H1 (cell line): Measurements from ENCODE around the gene SLC38A8. TPM values are rescaled to one million over a fixed set of nuclear protein-coding genes. Genes with fewer than 3 reads are reported as not detected.
A peak's percentile ranks its signal among the peaks of the same experiment; 100 is the strongest.

Experiments
- CTCF ChIA-PET: fragments of 300-600 bp; sonication (Branson Sonifier 250); formaldehyde crosslinking; loops from one replicate; lab custom pipeline; 2021; ENCODE audit not compliant: partially characterized antibody; lab: Charles Lee
- POLR2A ChIA-PET: fragments of 300-600 bp; sonication (Branson Sonifier 250); formaldehyde crosslinking; loops from one replicate; lab custom pipeline; 2021; ENCODE audit warnings: inconsistent platforms; ENCODE audit not compliant: partially characterized antibody; lab: Charles Lee
- DNase-seq, 2 experiments: peaks; one replicate each; pipeline versions ENCODE4 v3.0.0 to v3.0.0-alpha.2; 2010 to 2022; ENCODE audit warnings: low spot score in 2 of 2, low read depth in 1 of 2, mixed read lengths in 1 of 2
- FAIRE-seq: peaks from 2 replicates; lab custom pipeline; 2011; peaks lifted over from hg19 to GRCh38; lab: Jason Lieb, UNC
- H2AFZ ChIP-seq: 2 replicates; pipeline ENCODE4 v1.8.1; 2012; ENCODE audit warnings: low read length, inconsistent platforms
- H2AK5ac ChIP-seq: 2 replicates; pipeline ENCODE4 v1.6.1; 2013; ENCODE audit warnings: low read depth, low read length
- H2BK120ac ChIP-seq: replicated peaks from 2 replicates; pipeline ENCODE3; 2013; ENCODE audit warnings: low read depth, low read length, inconsistent platforms
- H2BK12ac ChIP-seq: 2 replicates; pipeline ENCODE4 v1.6.1; 2013; ENCODE audit warnings: low read depth, low read length
- H2BK15ac ChIP-seq: 2 replicates; pipeline ENCODE4 v1.6.1; 2013; ENCODE audit warnings: low read length
- H2BK20ac ChIP-seq: 2 replicates; pipeline ENCODE4 v1.6.1; 2013; ENCODE audit warnings: low read length
- H2BK5ac ChIP-seq: 2 replicates; pipeline ENCODE4 v1.6.1; 2013; ENCODE audit warnings: low read depth, low read length
- H3K14ac ChIP-seq: 2 replicates; pipeline ENCODE4 v1.6.1; 2013; ENCODE audit warnings: inconsistent platforms; ENCODE audit not compliant: insufficient read length
- H3K18ac ChIP-seq: 2 replicates; pipeline ENCODE4 v1.6.1; 2013; ENCODE audit warnings: low read length; ENCODE audit errors: extremely low read depth
- H3K23ac ChIP-seq: 2 replicates; pipeline ENCODE4 v1.6.1; 2013; ENCODE audit warnings: inconsistent platforms; ENCODE audit not compliant: insufficient read length
- H3K23me2 ChIP-seq: 2 replicates; pipeline ENCODE4 v1.6.1; 2013; ENCODE audit warnings: low read depth, low read length
- H3K27ac ChIP-seq: 2 replicates; pipeline ENCODE4 v1.6.1; 2011; ENCODE audit warnings: low read depth, low read length, inconsistent platforms
- H3K27me3 ChIP-seq, 4 experiments: replicated peaks in 1 of 4; 1 replicate in 1 of 4; 2 replicates in 3 of 4; pipeline versions ENCODE4 v1.6.1 to v1.8.1; 2011 to 2013; ENCODE audit warnings: low read length in 3 of 4, mild to moderate bottlenecking in 3 of 4, inconsistent platforms in 2 of 4, mixed read lengths in 2 of 4, moderate library complexity in 1 of 4; ENCODE audit not compliant: control insufficient read depth in 3 of 4, insufficient read depth in 3 of 4; ENCODE audit errors: extremely low read depth in 1 of 4
- H3K36me3 ChIP-seq, 4 experiments: 2 replicates each; pipeline versions ENCODE4 v1.6.1 to v1.8.1; 2011 to 2013; ENCODE audit warnings: mild to moderate bottlenecking in 4 of 4, low read length in 3 of 4, moderate library complexity in 2 of 4, control low read depth in 1 of 4, inconsistent platforms in 1 of 4; ENCODE audit not compliant: insufficient read depth in 4 of 4, control insufficient read depth in 2 of 4
- H3K4ac ChIP-seq: replicated peaks from 2 replicates; pipeline ENCODE3; 2013; ENCODE audit warnings: low read length, low read depth, mixed read lengths, inconsistent platforms; ENCODE audit not compliant: insufficient read length
- H3K4me1 ChIP-seq, 4 experiments: replicated peaks in 1 of 4; 1 replicate in 1 of 4; 2 replicates in 3 of 4; pipeline versions ENCODE4 v1.6.1 to v1.8.1; 2011 to 2013; ENCODE audit warnings: low read length in 3 of 4, inconsistent platforms in 2 of 4, mixed read lengths in 1 of 4; ENCODE audit not compliant: insufficient read depth in 4 of 4, control insufficient read depth in 3 of 4
- H3K4me2 ChIP-seq, 2 experiments: 2 replicates each; pipeline versions ENCODE4 v1.6.1 to v1.8.1; 2011 to 2013; ENCODE audit warnings: low read depth in 2 of 2, low read length in 2 of 2, control low read depth in 1 of 2, inconsistent platforms in 1 of 2, mild to moderate bottlenecking in 1 of 2; ENCODE audit not compliant: insufficient read depth in 1 of 2
- H3K4me3 ChIP-seq, 4 experiments: fragments of 200-600, 300-600 bp in 1 of 4; sonication (generic), shearing (Covaris generic), sonication (Bioruptor Twin) in 1 of 4; 2 replicates each; pipeline versions ENCODE4 v1.5.1 to v1.8.1; 2011 to 2016; ENCODE audit warnings: low read length in 4 of 4, low read depth in 3 of 4, control low read depth in 2 of 4, inconsistent platforms in 2 of 4, mild to moderate bottlenecking in 2 of 4, mixed read lengths in 1 of 4, moderate library complexity in 1 of 4; ENCODE audit not compliant: insufficient read depth in 2 of 4; ENCODE audit errors: extremely low read depth in 1 of 4
- H3K56ac ChIP-seq: replicated peaks from 2 replicates; pipeline ENCODE3; 2013; ENCODE audit warnings: low read depth, mild to moderate bottlenecking, mixed read lengths, low read length, inconsistent platforms; ENCODE audit not compliant: insufficient read length
- H3K79me1 ChIP-seq: 2 replicates; pipeline ENCODE4 v1.6.1; 2013; ENCODE audit warnings: low read depth, low read length, control low read depth
- H3K79me2 ChIP-seq, 2 experiments: 2 replicates each; pipeline versions ENCODE4 v1.6.1 to v1.8.1; 2012 to 2013; ENCODE audit warnings: low read length in 2 of 2, mild to moderate bottlenecking in 2 of 2, inconsistent platforms in 1 of 2; ENCODE audit not compliant: insufficient read depth in 2 of 2, control insufficient read depth in 1 of 2
- H3K9ac ChIP-seq, 4 experiments: replicated peaks in 1 of 4; 1 replicate in 1 of 4; 2 replicates in 3 of 4; pipeline versions ENCODE4 v1.6.1 to v1.8.1; 2011 to 2013; ENCODE audit warnings: low read depth in 3 of 4, low read length in 3 of 4, control low read depth in 2 of 4, mild to moderate bottlenecking in 2 of 4, moderate library complexity in 2 of 4, inconsistent platforms in 1 of 4; ENCODE audit errors: extremely low read depth in 1 of 4
- H3K9me3 ChIP-seq, 2 experiments: 2 replicates each; pipeline versions ENCODE4 v1.6.1 to v1.8.1; 2012 to 2013; ENCODE audit warnings: mild to moderate bottlenecking in 2 of 2, moderate library complexity in 2 of 2, control low read depth in 1 of 2, inconsistent platforms in 1 of 2, low read depth in 1 of 2, low read length in 1 of 2, mixed read lengths in 1 of 2; ENCODE audit not compliant: insufficient read depth in 2 of 2
- H4K20me1 ChIP-seq, 2 experiments: replicated peaks in 1 of 2; 2 replicates each; pipeline versions ENCODE3 to v1.8.1; 2011 to 2013; ENCODE audit warnings: inconsistent platforms in 2 of 2, low read length in 2 of 2, mild to moderate bottlenecking in 1 of 2; ENCODE audit not compliant: insufficient read depth in 2 of 2, control insufficient read depth in 1 of 2
- H4K5ac ChIP-seq: 2 replicates; pipeline ENCODE4 v1.6.1; 2013; ENCODE audit warnings: low read length, low read depth, mixed read lengths, inconsistent platforms; ENCODE audit not compliant: insufficient read length
- H4K8ac ChIP-seq: 2 replicates; pipeline ENCODE4 v1.8.0; 2013; ENCODE audit warnings: mild to moderate bottlenecking, moderate library complexity, low read length, inconsistent platforms; ENCODE audit not compliant: insufficient read depth; ENCODE audit errors: extremely low read depth
- H4K91ac ChIP-seq: replicated peaks from 2 replicates; pipeline ENCODE3; 2013; ENCODE audit warnings: low read length, mixed read lengths, inconsistent platforms; ENCODE audit not compliant: insufficient read length
- CHD1 ChIP-seq: IDR thresholded peaks from 2 replicates; pipeline ENCODE4 v1.6.1; 2012; ENCODE audit warnings: low read depth, low read length, improper control_type of control experiment
- KDM1A ChIP-seq: fragments of 200-600, 300-600 bp; sonication (generic); IDR thresholded peaks from 2 replicates; pipeline ENCODE4 v1.7.1; 2016; ENCODE audit warnings: mild to moderate bottlenecking, low read length, borderline replicate concordance
- whole genome bisulfite sequencing, 2 experiments: shearing (Covaris generic) in 1 of 2; methylation state at CpG; one replicate each; pipeline versions ENCODE4 v1.1.6 to v1.1.7; 2013 to 2015; ENCODE audit warnings: low lambda C conversion rate in 2 of 2, mixed read lengths in 2 of 2, inconsistent platforms in 1 of 2, low coverage in 1 of 2, missing lambda C conversion rate in 1 of 2; ENCODE audit not compliant: insufficient replicate concordance in 2 of 2, insufficient coverage in 1 of 2, insufficient read length in 1 of 2; ENCODE audit errors: extremely low coverage in 1 of 2, missing lambda C conversion rate in 1 of 2; 5-methylcytosine and 5-hydroxymethylcytosine counted together
- polyA plus RNA-seq, 7 experiments: library from polyadenylated mRNA; depleted of rRNA in 3 of 7; stranded (reverse) in 5 of 7; unstranded in 2 of 7; fragments of >200 nt in 5 of 7; fragments of 200-250 nt in 2 of 7; gene quantifications; 1 replicate in 5 of 7; 2 replicates in 1 of 7; 4 replicates in 1 of 7; pipeline versions ENCODE4 v1.2.1 to v1.2.3, GENCODE V29; 2011 to 2013; ENCODE audit warnings: missing spikeins in 2 of 7, mixed read lengths in 2 of 7
- total RNA-seq: library from RNA; stranded (reverse); fragmentation: NEBNext Ultra II Directional; extraction: Animal tissue kit (Norgen Biotek cat#: 25700); gene quantifications from 2 replicates; pipeline ENCODE4 v1.2.1, GENCODE V29; 2021

SLC38A8 gene
- total and polyA plus RNA-seq, 2 of the 8 experiments (the other 6 are each of a cell fraction or from before 2014, with no cell fraction given): 0.08 TPM; not detected in 1

- H3K18ac ChIP-seq: no peak overlapping the region
- ChIA-PET POLR2A (no interaction called here), CTCF (interaction anchor here (1.2 to 1.6 kb wide), 3 partner anchors 9 to 51 kb away, joined by 3 to 4 read pairs (median 3); partner anchors contain the start of gene OSGIN1)
- TF ChIP-seq KDM1A (peak; percentile 72; the same call in 1 of the 2 replicates), CHD1 (no peak)
- no peaks in the 10 kb centered on the region for H3K36me3 ChIP-seq
- no peak overlapping the region for H2BK15ac ChIP-seq
- WGBS, 2 experiments: 89% methylated on average over 7 of the region's 7 CpGs; no CpG with 5 or more reads in 1 of the 2 experiments
- H2BK12ac ChIP-seq: no peak overlapping the region
- no peak overlapping the region for H4K91ac ChIP-seq
- H2BK5ac ChIP-seq: no peak overlapping the region
- no peak overlapping the region for H3K14ac ChIP-seq
- H3K79me2 ChIP-seq: no peaks in the 10 kb centered on the region
- no peak overlapping the region for H3K4ac ChIP-seq
- DNase-seq (no peak), FAIRE-seq (no peak)
- H3K23me2 ChIP-seq: no peaks in the 10 kb centered on the region
- no peak overlapping the region for H3K9ac ChIP-seq
- no peak overlapping the region for H2AFZ ChIP-seq
- no peaks in the 10 kb centered on the region for H3K79me1 ChIP-seq
- H3K23ac ChIP-seq: no peak overlapping the region
- H2AK5ac ChIP-seq: no peak overlapping the region
- H3K4me3 ChIP-seq: no peak overlapping the region
- no peaks in the 10 kb centered on the region; a peak in 1 of 7 replicates for H3K27me3 ChIP-seq
- no peak overlapping the region for H3K27ac ChIP-seq
- H2BK120ac ChIP-seq: no peak overlapping the region
- H4K5ac ChIP-seq: no peak overlapping the region
- no peak overlapping the region for H3K4me2 ChIP-seq
- no peak overlapping the region for H2BK20ac ChIP-seq
- H3K9me3 ChIP-seq: no peaks in the 10 kb centered on the region
- no peaks in the 10 kb centered on the region for H3K4me1 ChIP-seq
- H4K8ac ChIP-seq: no peak overlapping the region
- H4K20me1 ChIP-seq: no peaks in the 10 kb centered on the region
- H3K56ac ChIP-seq: no peak overlapping the region
Observed at GRCh38 chr16:84004442-84004841, 38.2 kb downstream of the SLC38A8 start.
